NCI-H2196 treated with DMSO at 0.1 percent for 48 hours (cell line): ENCODE measurements around the gene TUBGCP5.

Experiments
- DNase-seq: peaks from one replicate; lab custom pipeline; 2025; ENCODE audit not compliant: unreplicated experiment; lab: John Stamatoyannopoulos, UW

The TUBGCP5 gene

GRCh38 chr15:22954798-22955543 lies 84.4 kb downstream of the TUBGCP5 start:
- no peak for DNase-seq

- DNase-seq = no peak
Observed at GRCh38 chr15:22954326-22954725, 85.0 kb downstream of the TUBGCP5 start.

GRCh38 chr15:22952796-22953579 lies 86.4 kb downstream of the TUBGCP5 start:
- DNase-seq = no peak

- no peak for DNase-seq
Observed at GRCh38 chr15:22951381-22952280, 87.7 kb downstream of the TUBGCP5 start.

- no peak for DNase-seq
Observed at GRCh38 chr15:22951031-22951380, 88.4 kb downstream of the TUBGCP5 start.

- DNase-seq = no peak
Observed at GRCh38 chr15:22950256-22950990, 88.9 kb downstream of the TUBGCP5 start.
